ENCODE measurements around the gene MAP1B. TPM values are rescaled to one million over a fixed set of nuclear protein-coding genes. Genes with fewer than 3 reads are reported as not detected.

The MAP1B gene
- total and polyA plus RNA-seq, 10 of the 15 experiments (the other 5 are each of a cell fraction or from before 2014, with no cell fraction given) = 0.02 to 0.81 (median 0.06) TPM; not detected in 1

DNA sequence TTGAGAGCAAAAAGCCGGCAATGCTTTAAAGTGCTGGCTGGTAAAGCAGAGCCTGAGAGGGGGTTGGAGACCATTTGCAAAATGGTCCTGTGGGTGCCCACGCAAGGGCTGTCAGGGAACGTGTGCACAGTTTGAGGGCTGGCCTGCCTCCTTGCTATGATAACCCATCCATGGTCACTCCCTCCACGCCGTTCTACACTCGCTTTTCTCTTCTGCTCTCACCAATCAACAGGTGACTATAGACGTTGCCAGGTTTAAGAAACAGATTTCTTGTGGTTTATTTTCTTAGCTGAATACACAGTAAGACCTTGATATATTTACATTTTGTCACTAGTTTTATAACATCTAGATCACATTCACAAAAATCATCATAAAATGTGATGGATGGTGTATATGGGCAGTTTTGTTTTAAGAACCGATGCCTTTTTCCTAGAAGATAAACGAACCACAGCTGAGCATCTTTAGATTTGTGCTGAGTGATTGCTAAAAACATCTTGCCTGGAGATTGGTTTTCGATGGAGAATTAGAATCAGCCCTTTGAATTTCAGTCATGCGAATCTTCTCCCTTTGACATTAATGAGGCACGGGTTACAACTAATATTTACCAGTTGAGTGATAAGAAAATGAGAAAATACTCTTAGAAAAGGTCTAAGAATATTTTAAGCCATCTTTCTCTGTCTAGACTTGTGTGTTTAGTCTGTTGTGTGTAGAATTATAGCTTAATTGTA lies 13.9 kb downstream of the MAP1B start:
- Histone ChIP-seq H3K4me3 (no peak overlapping the region), H3K4me2 (ENCODE audit: control insufficient read depth, insufficient read depth) (no peak overlapping the region), H3K27ac (ENCODE audit: control insufficient read depth, insufficient read depth) (no peak overlapping the region), H3K36me3 (ENCODE audit: control insufficient read depth in 2 of 2, insufficient read depth in 2 of 2, low read length in 1 of 2) (no peaks in the 10 kb centered on the region), H4K20me1 (ENCODE audit: control insufficient read depth, insufficient read depth) (no peaks in the 10 kb centered on the region), H3K9ac (ENCODE audit: control insufficient read depth, insufficient read depth, low read length) (no peak overlapping the region), H3K9me3 (replicated peaks; ENCODE audit: control insufficient read depth, insufficient read depth, low read length) (no peaks in the 10 kb centered on the region), H2AFZ (ENCODE audit: control insufficient read depth, low read depth, low read length) (no peak overlapping the region), H3K27me3 (replicated peaks in 1 of 2; ENCODE audit: control insufficient read depth in 2 of 2, insufficient read depth in 2 of 2, low read length in 1 of 2) (peaks cover 2 to 4% of the 10 kb centered on the region in 2 experiments; a peak in 3 of 4 replicates), H3K79me2 (ENCODE audit: control insufficient read depth, insufficient read depth, low read length) (no peaks in the 10 kb centered on the region), H3K4me1 (ENCODE audit: control insufficient read depth, insufficient read depth, low read length) (no peaks in the 10 kb centered on the region)
- intact Hi-C loops (cut with micrococcal nuclease; ENCODE audit: unreplicated experiment) (no loop called here), in situ Hi-C loops (cut with MboI) (no loop called here)
- 48% methylated on average over 12 of the region's 12 CpGs for WGBS (ENCODE audit: insufficient coverage, insufficient replicate concordance, low lambda C conversion rate, missing lambda C conversion rate)
- ChIA-PET RAD21 (ENCODE audit: unreplicated experiment) (no interaction called here), CTCF (interaction anchor here (0.7 kb wide), 1 partner anchor 282 kb away, joined by 3 read pairs; no protein-coding TSS in a partner anchor), SMC1A (ENCODE audit: uncharacterized antibody, unreplicated experiment) (no interaction called here), POLR2A (interaction anchor here (0.5 kb wide), 1 partner anchor 197 kb away, joined by 5 read pairs; no protein-coding TSS in a partner anchor)
- FAIRE-seq (no peak), DNase-seq (ENCODE audit: low read depth, low spot score) (no peak), ATAC-seq (no peak)
- TF ChIP-seq ETV6 (conservative IDR thresholded peaks at IDR 0.05 in 1 of 2, IDR thresholded peaks at IDR 0.05 in 1 of 2; ENCODE audit: borderline replicate concordance in 1 of 2, low read depth in 1 of 2) (no peak), NFIC (IDR thresholded peaks at IDR 0.05; ENCODE audit: low read depth, low read length) (no peak)
- TF ChIP-seq, protein P1, sequence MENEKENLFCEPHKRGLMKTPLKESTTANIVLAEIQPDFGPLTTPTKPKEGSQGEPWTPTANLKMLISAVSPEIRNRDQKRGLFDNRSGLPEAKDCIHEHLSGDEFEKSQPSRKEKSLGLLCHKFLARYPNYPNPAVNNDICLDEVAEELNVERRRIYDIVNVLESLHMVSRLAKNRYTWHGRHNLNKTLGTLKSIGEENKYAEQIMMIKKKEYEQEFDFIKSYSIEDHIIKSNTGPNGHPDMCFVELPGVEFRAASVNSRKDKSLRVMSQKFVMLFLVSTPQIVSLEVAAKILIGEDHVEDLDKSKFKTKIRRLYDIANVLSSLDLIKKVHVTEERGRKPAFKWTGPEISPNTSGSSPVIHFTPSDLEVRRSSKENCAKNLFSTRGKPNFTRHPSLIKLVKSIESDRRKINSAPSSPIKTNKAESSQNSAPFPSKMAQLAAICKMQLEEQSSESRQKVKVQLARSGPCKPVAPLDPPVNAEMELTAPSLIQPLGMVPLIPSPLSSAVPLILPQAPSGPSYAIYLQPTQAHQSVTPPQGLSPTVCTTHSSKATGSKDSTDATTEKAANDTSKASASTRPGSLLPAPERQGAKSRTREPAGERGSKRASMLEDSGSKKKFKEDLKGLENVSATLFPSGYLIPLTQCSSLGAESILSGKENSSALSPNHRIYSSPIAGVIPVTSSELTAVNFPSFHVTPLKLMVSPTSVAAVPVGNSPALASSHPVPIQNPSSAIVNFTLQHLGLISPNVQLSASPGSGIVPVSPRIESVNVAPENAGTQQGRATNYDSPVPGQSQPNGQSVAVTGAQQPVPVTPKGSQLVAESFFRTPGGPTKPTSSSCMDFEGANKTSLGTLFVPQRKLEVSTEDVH (IDR thresholded peaks at IDR 0.05; ENCODE audit: low read depth, partially characterized antibody) = no peak
- no TSS peak for BruUV-seq (replicated peaks)

All from GM12878 (cell line).